SK-N-SH treated with all-trans-retinoic acid at 6 μM for 48 hours (cell line): ENCODE results near the gene HDGFL3.

ENCODE experiments used
- ATAC-seq: fragments of 200-7000 bp; cut with Tn5 transposase; 3 replicates; pipeline ENCODE4 v1.9.1; 2020; ENCODE audit warnings: mild to moderate bottlenecking, moderate library complexity
- ARNTL ChIP-seq: fragments of 450-650 bp; formaldehyde crosslinking; IDR thresholded peaks from 2 replicates; pipeline ENCODE4 v1.5.0; 2020; ENCODE audit warnings: low read depth, mild to moderate bottlenecking, moderate library complexity, borderline replicate concordance
- BACH2 ChIP-seq: fragments of 250-450 bp; sonication (Bioruptor Pico); IDR thresholded peaks from 2 replicates; pipeline ENCODE4 v1.9.0; 2021; ENCODE audit warnings: mild to moderate bottlenecking, borderline replicate concordance
- CSDC2 ChIP-seq: fragments of 250-450 bp; sonication (Bioruptor Pico); IDR thresholded peaks from 2 replicates; pipeline ENCODE4 v1.5.0; 2020; ENCODE audit warnings: mild to moderate bottlenecking, moderate library complexity
- ESRRG ChIP-seq: fragments of 250-450 bp; sonication (Bioruptor Pico); IDR thresholded peaks from 2 replicates; pipeline ENCODE4 v1.6.1; 2021; ENCODE audit warnings: mild to moderate bottlenecking
- GLIS3 ChIP-seq: fragments of 250-450 bp; sonication (Bioruptor Pico); IDR thresholded peaks from 2 replicates; pipeline ENCODE4 v1.5.0; 2020; ENCODE audit warnings: mild to moderate bottlenecking, moderate library complexity
- ISL1 ChIP-seq: fragments of 250-450 bp; sonication (Bioruptor Pico); IDR thresholded peaks from 2 replicates; pipeline ENCODE4 v2.1.2; 2022; ENCODE audit warnings: mild to moderate bottlenecking, moderate library complexity
- OSR1 ChIP-seq: fragments of 250-450 bp; sonication (Bioruptor Pico); IDR thresholded peaks from 2 replicates; pipeline ENCODE4 v1.8.0; 2022; ENCODE audit warnings: moderate library complexity, mild to moderate bottlenecking, inconsistent platforms
- PPARA ChIP-seq: fragments of 250-450 bp; sonication (Bioruptor Pico); IDR thresholded peaks from 2 replicates; pipeline ENCODE4 v1.5.0; 2020; ENCODE audit warnings: mild to moderate bottlenecking, borderline replicate concordance
- RARB ChIP-seq: fragments of 250-450 bp; sonication (Bioruptor Pico); IDR thresholded peaks from 2 replicates; pipeline ENCODE4 v1.8.0; 2021; ENCODE audit warnings: mild to moderate bottlenecking, moderate library complexity
- TCF4 ChIP-seq: fragments of 250-450 bp; sonication (Bioruptor Pico); IDR thresholded peaks from 2 replicates; pipeline ENCODE4 v1.8.0; 2021; ENCODE audit warnings: mild to moderate bottlenecking, moderate library complexity, borderline replicate concordance
- TOX ChIP-seq: fragments of 250-450 bp; sonication (Bioruptor Pico); IDR thresholded peaks from 2 replicates; pipeline ENCODE4 v1.8.0; 2021; ENCODE audit warnings: mild to moderate bottlenecking, moderate library complexity, borderline replicate concordance
- ZC3H10 ChIP-seq: fragments of 250-450 bp; sonication (Bioruptor Pico); IDR thresholded peaks from 2 replicates; pipeline ENCODE4 v1.5.1; 2021; ENCODE audit warnings: mild to moderate bottlenecking, moderate library complexity
- ZFP3 ChIP-seq: fragments of 250-450 bp; sonication (Bioruptor Pico); IDR thresholded peaks from 2 replicates; pipeline ENCODE4 v1.5.0; 2020; ENCODE audit warnings: mild to moderate bottlenecking, moderate library complexity
- ZFP30 ChIP-seq: fragments of 450-650 bp; formaldehyde crosslinking; IDR thresholded peaks from 2 replicates; pipeline ENCODE4 v1.5.0; 2022; ENCODE audit warnings: mild to moderate bottlenecking, moderate library complexity
- ZNF565 ChIP-seq: fragments of 450-650 bp; formaldehyde crosslinking; conservative IDR thresholded peaks from 2 replicates; pipeline ENCODE4 v1.5.0; 2020; ENCODE audit warnings: low read depth, mild to moderate bottlenecking, moderate library complexity
- ZNF70 ChIP-seq: fragments of 450-650 bp; formaldehyde crosslinking; IDR thresholded peaks from 2 replicates; pipeline ENCODE4 v1.5.0; 2020; ENCODE audit warnings: mild to moderate bottlenecking, moderate library complexity
- ZNF8 ChIP-seq: fragments of 450-650 bp; formaldehyde crosslinking; IDR thresholded peaks from 2 replicates; pipeline ENCODE4 v1.5.0; 2020; ENCODE audit warnings: mild to moderate bottlenecking, moderate library complexity
- TF ChIP-seq, protein P1 (sequence below): fragments of 250-450 bp; sonication (Bioruptor Pico); IDR thresholded peaks from 2 replicates; pipeline ENCODE4 v1.8.0; 2020; ENCODE audit warnings: mild to moderate bottlenecking, moderate library complexity, borderline replicate concordance
- TF ChIP-seq, protein P2 (sequence below): fragments of 250-450 bp; sonication (Bioruptor Pico); IDR thresholded peaks from 2 replicates; pipeline ENCODE4 v1.5.1; 2021; ENCODE audit warnings: mild to moderate bottlenecking, moderate library complexity
- TF ChIP-seq, protein P3 (sequence below): fragments of 250-450 bp; sonication (Bioruptor Pico); IDR thresholded peaks from 2 replicates; pipeline ENCODE4 v1.5.0; 2020; ENCODE audit warnings: mild to moderate bottlenecking, moderate library complexity

Gene HDGFL3

DNA sequence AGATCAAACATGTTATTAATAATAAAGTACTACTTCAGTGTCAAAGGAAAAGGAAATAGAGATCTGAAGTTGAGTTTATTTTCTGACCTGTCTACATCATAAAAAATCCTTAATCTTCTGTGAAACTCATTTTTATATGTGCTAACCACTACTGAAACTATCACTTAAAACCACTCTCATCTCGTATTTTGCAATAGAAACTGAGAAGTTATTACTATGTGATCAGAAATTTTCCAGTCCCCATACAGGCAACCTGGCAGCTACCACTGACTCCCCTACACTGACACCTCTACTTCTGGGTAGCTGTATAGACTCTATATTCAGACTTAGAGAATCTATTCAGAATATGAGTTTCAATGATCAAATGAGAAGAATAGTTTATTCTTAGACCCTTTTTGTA lies 8.3 kb downstream of the HDGFL3 start:
- no peak for ATAC-seq
- TF ChIP-seq ZNF70 (CRISPR knock-in tag), result no peak
- TF ChIP-seq CSDC2 (CRISPR knock-in tag), result no peak
- TF ChIP-seq PPARA (CRISPR knock-in tag), result no peak
- no peak for TF ChIP-seq OSR1 (CRISPR knock-in tag)
- TF ChIP-seq TOX (CRISPR knock-in tag), result no peak
- no peak for TF ChIP-seq GLIS3
- TF ChIP-seq BACH2 (CRISPR knock-in tag), result no peak
- no peak for TF ChIP-seq ZC3H10 (CRISPR knock-in tag)
- no peak for TF ChIP-seq RARB (CRISPR knock-in tag)
- TF ChIP-seq TCF4 (CRISPR knock-in tag), result no peak
- no peak for TF ChIP-seq ZNF8 (CRISPR knock-in tag)
- TF ChIP-seq, protein P1, sequence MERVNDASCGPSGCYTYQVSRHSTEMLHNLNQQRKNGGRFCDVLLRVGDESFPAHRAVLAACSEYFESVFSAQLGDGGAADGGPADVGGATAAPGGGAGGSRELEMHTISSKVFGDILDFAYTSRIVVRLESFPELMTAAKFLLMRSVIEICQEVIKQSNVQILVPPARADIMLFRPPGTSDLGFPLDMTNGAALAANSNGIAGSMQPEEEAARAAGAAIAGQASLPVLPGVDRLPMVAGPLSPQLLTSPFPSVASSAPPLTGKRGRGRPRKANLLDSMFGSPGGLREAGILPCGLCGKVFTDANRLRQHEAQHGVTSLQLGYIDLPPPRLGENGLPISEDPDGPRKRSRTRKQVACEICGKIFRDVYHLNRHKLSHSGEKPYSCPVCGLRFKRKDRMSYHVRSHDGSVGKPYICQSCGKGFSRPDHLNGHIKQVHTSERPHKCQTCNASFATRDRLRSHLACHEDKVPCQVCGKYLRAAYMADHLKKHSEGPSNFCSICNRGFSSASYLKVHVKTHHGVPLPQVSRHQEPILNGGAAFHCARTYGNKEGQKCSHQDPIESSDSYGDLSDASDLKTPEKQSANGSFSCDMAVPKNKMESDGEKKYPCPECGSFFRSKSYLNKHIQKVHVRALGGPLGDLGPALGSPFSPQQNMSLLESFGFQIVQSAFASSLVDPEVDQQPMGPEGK (CRISPR knock-in tag), result no peak
- TF ChIP-seq, protein P2, sequence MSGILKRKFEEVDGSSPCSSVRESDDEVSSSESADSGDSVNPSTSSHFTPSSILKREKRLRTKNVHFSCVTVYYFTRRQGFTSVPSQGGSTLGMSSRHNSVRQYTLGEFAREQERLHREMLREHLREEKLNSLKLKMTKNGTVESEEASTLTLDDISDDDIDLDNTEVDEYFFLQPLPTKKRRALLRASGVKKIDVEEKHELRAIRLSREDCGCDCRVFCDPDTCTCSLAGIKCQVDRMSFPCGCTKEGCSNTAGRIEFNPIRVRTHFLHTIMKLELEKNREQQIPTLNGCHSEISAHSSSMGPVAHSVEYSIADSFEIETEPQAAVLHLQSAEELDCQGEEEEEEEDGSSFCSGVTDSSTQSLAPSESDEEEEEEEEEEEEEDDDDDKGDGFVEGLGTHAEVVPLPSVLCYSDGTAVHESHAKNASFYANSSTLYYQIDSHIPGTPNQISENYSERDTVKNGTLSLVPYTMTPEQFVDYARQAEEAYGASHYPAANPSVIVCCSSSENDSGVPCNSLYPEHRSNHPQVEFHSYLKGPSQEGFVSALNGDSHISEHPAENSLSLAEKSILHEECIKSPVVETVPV, result no peak
- no peak for TF ChIP-seq ARNTL (CRISPR knock-in tag)
- TF ChIP-seq ISL1 (CRISPR knock-in tag), result no peak

DNA sequence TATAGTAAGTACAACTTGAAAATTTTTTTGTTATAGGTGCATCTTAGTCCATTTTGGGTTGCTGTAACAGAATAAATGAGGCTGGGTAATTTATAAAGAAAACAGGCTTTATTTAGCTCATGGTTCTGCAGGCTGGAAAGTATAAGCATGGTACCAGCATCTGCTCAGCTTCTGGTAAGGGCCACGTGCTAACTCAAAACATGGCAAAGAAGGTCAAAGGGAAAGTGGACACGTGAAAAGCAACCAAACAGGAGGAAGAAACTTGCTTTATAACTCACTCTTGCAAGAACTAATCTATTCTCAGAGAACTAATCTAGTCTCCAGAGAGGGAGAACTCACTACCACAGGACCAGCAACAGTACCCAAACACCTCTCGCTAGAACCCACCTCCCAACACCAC lies 9.1 kb downstream of the HDGFL3 start:
- TF ChIP-seq ESRRG (CRISPR knock-in tag), result no peak
- no peak for TF ChIP-seq ZNF565
- no peak for TF ChIP-seq ISL1 (CRISPR knock-in tag)
- no peak for TF ChIP-seq CSDC2 (CRISPR knock-in tag)
- TF ChIP-seq, protein P1 (CRISPR knock-in tag), result no peak
- TF ChIP-seq, protein P3, sequence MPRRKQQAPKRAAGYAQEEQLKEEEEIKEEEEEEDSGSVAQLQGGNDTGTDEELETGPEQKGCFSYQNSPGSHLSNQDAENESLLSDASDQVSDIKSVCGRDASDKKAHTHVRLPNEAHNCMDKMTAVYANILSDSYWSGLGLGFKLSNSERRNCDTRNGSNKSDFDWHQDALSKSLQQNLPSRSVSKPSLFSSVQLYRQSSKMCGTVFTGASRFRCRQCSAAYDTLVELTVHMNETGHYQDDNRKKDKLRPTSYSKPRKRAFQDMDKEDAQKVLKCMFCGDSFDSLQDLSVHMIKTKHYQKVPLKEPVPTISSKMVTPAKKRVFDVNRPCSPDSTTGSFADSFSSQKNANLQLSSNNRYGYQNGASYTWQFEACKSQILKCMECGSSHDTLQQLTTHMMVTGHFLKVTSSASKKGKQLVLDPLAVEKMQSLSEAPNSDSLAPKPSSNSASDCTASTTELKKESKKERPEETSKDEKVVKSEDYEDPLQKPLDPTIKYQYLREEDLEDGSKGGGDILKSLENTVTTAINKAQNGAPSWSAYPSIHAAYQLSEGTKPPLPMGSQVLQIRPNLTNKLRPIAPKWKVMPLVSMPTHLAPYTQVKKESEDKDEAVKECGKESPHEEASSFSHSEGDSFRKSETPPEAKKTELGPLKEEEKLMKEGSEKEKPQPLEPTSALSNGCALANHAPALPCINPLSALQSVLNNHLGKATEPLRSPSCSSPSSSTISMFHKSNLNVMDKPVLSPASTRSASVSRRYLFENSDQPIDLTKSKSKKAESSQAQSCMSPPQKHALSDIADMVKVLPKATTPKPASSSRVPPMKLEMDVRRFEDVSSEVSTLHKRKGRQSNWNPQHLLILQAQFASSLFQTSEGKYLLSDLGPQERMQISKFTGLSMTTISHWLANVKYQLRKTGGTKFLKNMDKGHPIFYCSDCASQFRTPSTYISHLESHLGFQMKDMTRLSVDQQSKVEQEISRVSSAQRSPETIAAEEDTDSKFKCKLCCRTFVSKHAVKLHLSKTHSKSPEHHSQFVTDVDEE (CRISPR knock-in tag), result no peak
- no peak for TF ChIP-seq ARNTL (CRISPR knock-in tag)
- no peak for TF ChIP-seq PPARA (CRISPR knock-in tag)
- no peak for TF ChIP-seq BACH2 (CRISPR knock-in tag)
- no peak for TF ChIP-seq GLIS3
- TF ChIP-seq, protein P2, result no peak
- no peak for TF ChIP-seq TOX (CRISPR knock-in tag)
- TF ChIP-seq ZC3H10 (CRISPR knock-in tag), result no peak
- TF ChIP-seq ZNF8 (CRISPR knock-in tag), result no peak
- TF ChIP-seq OSR1 (CRISPR knock-in tag), result no peak
- no peak for ATAC-seq

DNA sequence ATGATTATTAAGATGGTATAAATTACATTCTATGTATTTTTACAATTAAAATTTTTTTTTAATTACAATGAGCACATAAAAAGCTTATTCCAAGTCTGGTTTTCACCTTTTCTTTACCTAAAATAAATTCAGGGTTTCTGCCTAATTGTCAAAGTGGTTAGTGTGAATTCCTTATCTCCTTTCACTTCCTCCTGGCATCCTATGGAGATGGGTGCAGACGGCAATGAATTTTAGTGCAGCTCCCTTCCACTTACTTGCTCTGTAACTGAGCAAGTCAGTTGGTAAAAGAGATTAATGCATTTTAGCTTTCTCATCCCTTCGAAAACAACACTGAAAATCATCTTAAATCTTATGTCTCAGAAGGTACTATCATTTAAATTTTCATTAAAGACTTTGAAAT lies 13.1 kb downstream of the HDGFL3 start:
- TF ChIP-seq ZFP30 (CRISPR knock-in tag) (no peak), CSDC2 (CRISPR knock-in tag) (no peak), TOX (CRISPR knock-in tag) (no peak), PPARA (CRISPR knock-in tag) (no peak), GLIS3 (no peak), ARNTL (CRISPR knock-in tag) (no peak), ZFP3 (no peak)
- TF ChIP-seq, protein P2, result no peak
- no peak for ATAC-seq
